Keratinocyte (primary cell): ENCODE data around the gene SLC4A2.

Experiments used
- CTCF ChIP-seq, 3 experiments: IDR thresholded peaks in 1 of 3; conservative IDR thresholded peaks in 1 of 3; optimal IDR thresholded peaks in 1 of 3; 2 replicates in 2 of 3; 3 replicates in 1 of 3; pipeline versions ENCODE3 to v1.5.1; 2011; ENCODE audit warnings: low read length in 3 of 3, mild to moderate bottlenecking in 3 of 3, moderate library complexity in 2 of 3, control low read depth in 1 of 3, inconsistent platforms in 1 of 3; ENCODE audit not compliant: insufficient read depth in 2 of 3; ENCODE audit errors: extremely low read depth in 1 of 3
- EZH2 ChIP-seq: IDR thresholded peaks from one replicate; pipeline ENCODE4 v1.6.1; 2012; ENCODE audit warnings: inconsistent platforms, mild to moderate bottlenecking, low read length, moderate library complexity

GRCh38 chr7:151116603-151117440 is 57.4 kb downstream of the SLC4A2 start:
- TF ChIP-seq CTCF (optimal IDR thresholded peaks at IDR 0.05 in 1 of 3, IDR thresholded peaks at IDR 0.05 in 1 of 3, conservative IDR thresholded peaks at IDR 0.05 in 1 of 3; ENCODE audit: extremely low read depth in 1 of 3, insufficient read depth in 2 of 3, low read length in 3 of 3) (no peak), EZH2 (no peak)
